Parathyroid adenoma (tissue), 2 donors: Measurements from ENCODE around the gene P4HA2.
A peak's percentile ranks its signal among the peaks of the same experiment; 100 is the strongest.

Source experiments
- H2AFZ ChIP-seq: fragments of 300-600 bp; sonication (generic); one replicate; pipeline ENCODE4 v1.7.0; 2017; ENCODE audit warnings: antibody characterized with exemption, mild to moderate bottlenecking
- H3K27ac ChIP-seq: fragments of 300-600 bp; sonication (generic); one replicate; pipeline ENCODE4 v1.7.0; 2017
- H3K27me3 ChIP-seq: fragments of 300-600 bp; sonication (generic); one replicate; pipeline ENCODE4 v1.7.0; 2017; ENCODE audit warnings: low read length; ENCODE audit not compliant: control insufficient read depth, insufficient read depth
- H3K36me3 ChIP-seq: fragments of 300-600 bp; sonication (generic); one replicate; pipeline ENCODE4 v1.7.0; 2017; ENCODE audit warnings: low read length; ENCODE audit not compliant: control insufficient read depth, insufficient read depth
- H3K4me1 ChIP-seq: fragments of 300-600 bp; sonication (generic); one replicate; pipeline ENCODE4 v1.7.0; 2017; ENCODE audit warnings: control low read depth
- H3K4me2 ChIP-seq: fragments of 300-600 bp; sonication (generic); one replicate; pipeline ENCODE4 v1.7.0; 2017; ENCODE audit warnings: low read length
- H3K4me3 ChIP-seq: fragments of 300-600 bp; sonication (generic); one replicate; pipeline ENCODE4 v1.7.0; 2017; ENCODE audit warnings: low read depth, low read length
- H3K79me2 ChIP-seq: fragments of 300-600 bp; sonication (generic); one replicate; pipeline ENCODE4 v1.7.0; 2017; ENCODE audit warnings: control low read depth
- H3K9ac ChIP-seq: fragments of 300-600 bp; sonication (generic); one replicate; pipeline ENCODE4 v1.7.0; 2017; ENCODE audit warnings: mild to moderate bottlenecking
- H3K9me3 ChIP-seq: fragments of 300-600 bp; sonication (generic); one replicate; pipeline ENCODE4 v1.7.0; 2017; ENCODE audit warnings: low read length; ENCODE audit not compliant: control insufficient read depth
- TF ChIP-seq, protein P1 (sequence below): fragments of 300-600 bp; sonication (generic); IDR thresholded peaks from one replicate; pipeline ENCODE4 v1.7.0; 2017; ENCODE audit warnings: antibody characterized with exemption, mild to moderate bottlenecking
- donor health status: primary hyperparathyroidism.

Gene P4HA2

DNA sequence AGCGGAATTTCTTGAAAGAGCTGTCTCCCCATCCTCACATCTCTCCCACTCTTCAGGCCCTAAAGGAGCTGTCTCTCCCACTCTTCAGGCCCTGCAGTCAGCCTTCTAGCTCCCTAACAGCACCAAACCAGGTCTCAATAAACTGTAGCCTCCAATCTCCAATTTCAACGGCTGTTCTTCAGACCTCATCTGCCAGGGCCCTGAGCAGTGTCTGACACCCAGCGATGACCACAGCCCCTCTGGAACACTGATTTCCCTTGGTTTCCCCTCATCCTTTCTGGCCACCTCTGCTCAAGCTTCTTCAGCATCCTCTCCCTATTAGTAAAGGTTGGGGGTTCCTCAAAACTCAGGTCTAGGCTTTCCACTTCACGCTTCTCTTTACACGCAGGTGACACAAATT lies 1.6 kb upstream of the P4HA2 start:
- no peak overlapping the region for H3K27ac ChIP-seq
- H3K79me2 ChIP-seq = no peaks in the 10 kb centered on the region
- no peaks in the 10 kb centered on the region for H3K36me3 ChIP-seq
- H3K4me1 ChIP-seq = peaks cover 15% of the 10 kb centered on the region
- TF ChIP-seq, protein P1, sequence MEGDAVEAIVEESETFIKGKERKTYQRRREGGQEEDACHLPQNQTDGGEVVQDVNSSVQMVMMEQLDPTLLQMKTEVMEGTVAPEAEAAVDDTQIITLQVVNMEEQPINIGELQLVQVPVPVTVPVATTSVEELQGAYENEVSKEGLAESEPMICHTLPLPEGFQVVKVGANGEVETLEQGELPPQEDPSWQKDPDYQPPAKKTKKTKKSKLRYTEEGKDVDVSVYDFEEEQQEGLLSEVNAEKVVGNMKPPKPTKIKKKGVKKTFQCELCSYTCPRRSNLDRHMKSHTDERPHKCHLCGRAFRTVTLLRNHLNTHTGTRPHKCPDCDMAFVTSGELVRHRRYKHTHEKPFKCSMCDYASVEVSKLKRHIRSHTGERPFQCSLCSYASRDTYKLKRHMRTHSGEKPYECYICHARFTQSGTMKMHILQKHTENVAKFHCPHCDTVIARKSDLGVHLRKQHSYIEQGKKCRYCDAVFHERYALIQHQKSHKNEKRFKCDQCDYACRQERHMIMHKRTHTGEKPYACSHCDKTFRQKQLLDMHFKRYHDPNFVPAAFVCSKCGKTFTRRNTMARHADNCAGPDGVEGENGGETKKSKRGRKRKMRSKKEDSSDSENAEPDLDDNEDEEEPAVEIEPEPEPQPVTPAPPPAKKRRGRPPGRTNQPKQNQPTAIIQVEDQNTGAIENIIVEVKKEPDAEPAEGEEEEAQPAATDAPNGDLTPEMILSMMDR = no peak
- H3K27me3 ChIP-seq = no peaks in the 10 kb centered on the region
- no peak overlapping the region for H2AFZ ChIP-seq
- no peak overlapping the region for H3K4me2 ChIP-seq
- no peak overlapping the region for H3K4me3 ChIP-seq
- H3K9ac ChIP-seq = no peak overlapping the region
- H3K9me3 ChIP-seq = no peaks in the 10 kb centered on the region

DNA sequence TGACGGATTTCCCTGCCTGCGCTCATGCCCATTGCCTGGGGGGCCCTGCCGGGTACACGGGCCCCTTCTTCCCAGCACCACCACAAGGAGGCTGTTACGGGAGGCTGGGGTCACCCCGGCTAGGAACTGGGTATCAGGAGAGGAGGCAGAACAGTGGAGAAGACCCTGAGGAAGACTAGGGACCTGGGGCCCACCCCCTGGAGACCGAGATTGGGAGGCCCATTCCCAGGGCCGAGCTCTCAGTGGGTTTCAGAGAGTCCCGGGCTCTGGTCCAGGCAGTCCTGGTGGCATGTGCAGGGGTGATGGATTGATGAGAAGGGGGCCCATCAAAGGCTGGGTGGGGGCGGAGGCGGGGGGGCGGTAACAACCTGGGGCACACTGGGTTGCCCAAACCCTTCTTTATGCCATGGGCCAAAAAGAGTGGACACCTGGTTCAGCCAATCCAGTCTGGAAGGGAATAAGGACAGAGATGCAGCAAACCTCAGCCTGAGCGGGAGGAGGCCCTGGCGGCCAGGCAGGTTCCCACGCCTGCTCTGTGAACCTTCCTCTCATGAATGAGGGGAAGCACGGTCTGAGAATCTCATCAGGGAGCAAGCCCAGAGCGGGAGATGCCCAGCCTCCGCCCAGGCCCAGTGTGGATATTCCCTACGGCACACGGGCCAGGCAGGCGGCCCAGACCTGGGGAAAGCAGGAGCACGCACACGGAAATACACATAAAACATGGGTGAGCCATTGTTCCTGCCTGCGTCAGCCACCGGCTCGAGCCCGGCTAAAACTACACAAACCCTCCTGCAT lies 785 bp upstream of the P4HA2 start:
- H3K4me2 ChIP-seq = peak overlapping the region; percentile 70
- no peak overlapping the region for H3K27ac ChIP-seq
- H3K79me2 ChIP-seq = peaks cover 5% of the 10 kb centered on the region
- no peaks in the 10 kb centered on the region for H3K9me3 ChIP-seq
- peak overlapping the region; percentile 86 for H2AFZ ChIP-seq
- TF ChIP-seq, protein P1 = no peak
- no peaks in the 10 kb centered on the region for H3K27me3 ChIP-seq
- H3K36me3 ChIP-seq = no peaks in the 10 kb centered on the region
- H3K4me3 ChIP-seq = peak overlapping the region; percentile 76
- H3K4me1 ChIP-seq = peaks cover 15% of the 10 kb centered on the region
- no peak overlapping the region for H3K9ac ChIP-seq

DNA sequence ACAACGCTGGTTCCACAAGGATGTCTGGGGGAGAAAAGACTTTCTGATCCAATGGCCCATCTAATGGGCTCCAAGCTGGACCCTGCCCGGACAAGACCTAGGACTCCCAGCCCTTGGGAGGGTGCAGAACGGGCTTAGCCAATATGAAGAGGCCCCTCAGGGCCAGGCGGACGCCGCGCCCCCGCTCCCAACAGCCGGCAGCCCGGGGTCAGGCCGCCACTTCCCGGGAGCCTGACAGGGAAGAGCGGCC lies 493 bp downstream of the P4HA2 start:
- Histone ChIP-seq H3K9ac (peak overlapping the region; percentile 30), H3K27ac (peak overlapping the region; percentile 21), H3K9me3 (no peaks in the 10 kb centered on the region), H3K4me2 (peak overlapping the region; percentile 70), H3K27me3 (no peaks in the 10 kb centered on the region), H2AFZ (peak overlapping the region; percentile 86), H3K79me2 (peaks cover 5% of the 10 kb centered on the region), H3K36me3 (no peaks in the 10 kb centered on the region), H3K4me3 (peak overlapping the region; percentile 76), H3K4me1 (peaks cover 15% of the 10 kb centered on the region)
- TF ChIP-seq, protein P1 = no peak

DNA sequence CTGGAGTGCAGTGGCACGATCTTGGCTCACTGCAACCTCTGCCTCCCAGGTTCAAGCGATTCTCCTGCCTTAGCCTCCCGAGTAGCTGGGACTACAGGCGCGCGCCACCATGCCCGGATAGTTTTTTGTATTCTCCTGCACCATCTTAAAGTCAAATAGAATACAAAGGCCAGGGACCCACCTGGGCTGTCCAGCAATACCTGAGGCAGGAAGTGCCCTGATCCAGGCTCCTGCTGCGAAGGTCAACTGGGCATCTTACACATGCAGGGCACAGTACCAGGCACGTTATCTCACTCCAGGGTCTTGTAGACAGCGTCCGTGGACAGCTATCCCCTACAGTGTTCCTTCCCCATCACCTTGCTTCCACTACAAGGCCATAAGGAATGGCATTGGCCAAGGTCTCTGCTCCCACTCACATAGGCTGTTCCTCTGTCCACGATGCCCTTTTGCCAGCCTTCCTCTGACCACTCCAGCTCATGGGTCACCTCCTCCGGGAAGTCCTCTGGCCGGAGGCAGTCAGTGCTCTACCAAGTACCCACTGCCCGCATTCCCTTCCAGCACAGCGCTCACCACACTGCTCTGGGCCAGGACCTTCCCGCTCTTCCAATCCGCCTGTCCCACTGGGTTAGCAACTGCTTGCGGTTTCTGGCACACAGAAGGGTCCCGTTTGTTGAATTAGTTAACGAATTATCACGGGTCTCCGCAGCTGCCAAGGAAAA lies 978 bp downstream of the P4HA2 start:
- Histone ChIP-seq H3K4me2 (peak overlapping the region; percentile 70), H3K4me3 (peak overlapping the region; percentile 76), H3K4me1 (peaks cover 15% of the 10 kb centered on the region), H3K27me3 (no peaks in the 10 kb centered on the region), H3K27ac (no peak overlapping the region), H3K79me2 (peaks cover 5% of the 10 kb centered on the region), H3K9me3 (no peaks in the 10 kb centered on the region), H3K9ac (peak overlapping the region; percentile 30), H2AFZ (peak overlapping the region; percentile 86), H3K36me3 (no peaks in the 10 kb centered on the region)
- TF ChIP-seq, protein P1 = no peak
